Measurements from ENCODE around the gene SPG7.
A peak's percentile ranks its signal among the peaks of the same experiment; 100 is the strongest.

SPG7 gene

DNA sequence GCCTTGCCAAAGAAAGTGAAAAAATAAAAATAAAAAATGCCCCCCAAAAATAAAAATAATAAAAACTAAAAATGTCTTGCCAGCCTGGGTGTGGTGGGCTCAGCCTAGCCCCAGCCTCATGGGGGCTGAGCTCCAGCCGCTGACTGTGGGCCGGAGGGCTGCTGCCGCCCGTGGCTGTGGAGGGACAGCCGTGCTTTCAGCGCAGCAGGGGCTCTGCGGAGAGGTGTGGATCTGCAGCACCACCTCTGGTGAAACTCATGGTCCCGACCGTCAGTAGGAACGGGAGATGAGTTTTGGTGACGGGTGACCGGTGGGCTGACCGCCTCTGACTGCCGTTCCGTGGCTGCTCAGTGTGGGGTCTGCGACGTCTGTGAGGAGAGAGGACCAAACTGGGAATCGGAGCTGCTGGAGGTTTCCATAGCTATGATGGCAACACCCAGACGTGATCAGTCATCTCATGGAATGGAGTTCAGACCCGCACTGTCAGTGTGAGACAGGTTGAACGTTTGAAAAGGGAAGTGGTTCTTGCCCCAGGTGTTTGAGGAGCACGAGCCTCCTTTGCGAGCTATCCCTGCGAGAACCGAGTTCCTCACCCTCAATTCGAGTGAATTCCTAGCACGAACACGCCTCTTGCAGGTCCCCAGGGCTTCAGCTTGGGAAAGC, 40.3 kb downstream of the SPG7 start:
- DNase-seq = no peak

GRCh38 chr16:89549007-89549700, 41.0 kb downstream of the SPG7 start:
- DNase-seq = no peak

DNA sequence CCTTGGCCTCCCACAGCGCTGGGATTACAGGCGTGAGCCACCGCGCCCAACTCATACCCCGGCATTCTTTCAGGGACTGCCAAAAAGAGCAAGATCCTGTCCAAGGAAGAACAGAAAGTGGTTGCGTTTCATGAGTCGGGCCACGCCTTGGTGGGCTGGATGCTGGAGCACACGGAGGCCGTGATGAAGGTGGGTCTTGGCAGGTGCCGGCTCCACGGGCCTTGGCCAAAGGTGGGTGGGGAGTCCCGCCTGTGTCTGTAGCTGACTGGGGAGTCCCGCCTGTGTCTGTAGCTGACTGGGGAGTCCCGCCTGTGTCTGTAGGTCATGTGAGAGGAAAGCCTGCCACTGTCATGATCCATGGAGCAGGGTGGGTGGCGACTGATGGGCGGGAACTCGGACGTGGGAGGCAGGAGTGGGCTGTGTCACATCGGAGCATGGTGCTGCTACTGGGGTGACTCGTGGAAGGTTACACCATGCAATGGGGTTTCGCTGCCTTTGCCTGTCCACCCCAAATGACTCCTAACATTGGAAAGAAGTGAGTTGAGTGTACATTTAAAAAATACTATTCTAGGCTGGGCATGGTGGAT, 42.3 kb downstream of the SPG7 start:
- no peak for DNase-seq

DNA sequence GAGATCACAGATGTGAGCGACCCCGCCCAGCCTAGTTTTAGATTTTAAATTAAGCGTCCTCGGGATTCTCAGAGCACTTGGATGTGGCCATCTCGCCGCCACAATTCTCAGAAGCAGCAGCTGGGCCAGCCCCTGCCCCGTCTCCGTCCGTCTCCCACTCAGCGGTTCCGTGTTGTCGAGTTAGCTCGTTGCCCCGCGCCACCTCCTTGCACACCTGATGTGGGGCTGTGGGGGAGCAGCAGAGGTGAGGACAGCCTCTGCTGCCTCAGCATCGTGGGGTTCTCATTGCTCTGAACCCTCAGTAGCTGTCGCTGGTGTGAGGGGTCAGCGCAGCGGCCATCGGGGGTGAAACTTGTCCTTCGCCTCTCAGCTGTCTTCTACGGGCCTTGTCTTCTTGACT, 44.1 kb downstream of the SPG7 start:
- no peak for DNase-seq

GRCh38 chr16:89552913-89553312, 44.7 kb downstream of the SPG7 start:
- DNase-seq = no peak

- no peak for DNase-seq
Measured at GRCh38 chr16:89553733-89554132, 45.5 kb downstream of the SPG7 start.

DNA sequence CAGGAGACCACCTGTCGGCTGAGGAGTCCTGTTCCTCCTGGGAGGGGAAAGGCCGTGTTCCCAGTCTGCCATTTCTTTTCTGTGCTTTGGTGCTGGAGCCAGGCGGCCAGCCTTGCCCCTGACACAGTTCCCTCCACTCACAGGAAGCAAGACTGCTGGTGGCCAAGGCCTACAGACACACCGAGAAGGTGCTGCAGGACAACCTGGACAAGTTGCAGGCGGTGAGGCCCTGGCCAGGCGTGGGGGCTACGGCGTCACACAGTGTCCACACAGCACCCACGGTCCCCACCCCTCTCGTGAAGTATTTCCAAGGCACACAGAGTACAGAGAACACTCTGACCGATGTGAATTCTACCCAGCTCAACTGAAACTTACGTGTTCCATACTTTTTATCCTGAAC, 46.1 kb downstream of the SPG7 start:
- DNase-seq = no peak

DNA sequence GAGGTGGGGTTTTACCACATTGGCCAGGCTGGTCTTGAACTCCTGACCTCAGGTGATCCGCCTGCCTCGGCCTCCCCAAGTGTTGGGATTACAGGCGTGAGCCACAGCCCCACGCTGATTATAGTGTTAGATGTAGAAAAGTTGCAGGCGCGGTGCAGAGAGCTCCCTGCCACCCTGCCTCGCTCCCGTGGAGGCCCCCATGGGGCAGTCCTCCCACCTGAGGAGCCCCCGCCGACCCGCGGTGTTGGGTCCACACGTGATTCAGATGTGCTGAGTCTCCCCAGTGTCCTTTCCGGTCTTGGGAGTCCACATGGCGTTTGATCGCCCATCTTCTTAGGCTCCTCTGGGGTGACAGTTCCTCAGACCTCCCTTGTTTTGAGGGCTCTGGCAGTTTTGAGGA, 47.1 kb downstream of the SPG7 start:
- no peak for DNase-seq

DNA sequence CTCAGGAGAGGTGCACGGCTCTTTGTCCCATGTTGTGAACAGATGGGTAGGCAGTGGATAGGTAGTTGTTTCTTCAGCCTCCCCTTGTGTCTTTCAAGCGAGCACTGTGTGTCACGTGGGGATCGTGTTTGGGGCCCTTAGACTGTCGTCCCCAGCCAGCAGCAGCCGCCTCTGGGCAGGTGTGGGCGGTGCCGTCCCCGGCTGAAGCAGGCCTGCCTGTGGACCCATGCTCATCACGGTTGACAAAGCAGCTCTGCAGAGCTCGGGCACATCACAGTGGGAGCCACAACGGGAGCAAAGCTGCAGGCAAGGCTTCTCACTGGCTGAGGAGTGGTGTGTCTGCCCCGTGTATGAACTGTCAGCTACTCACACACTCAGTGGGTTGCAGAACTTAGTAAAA, 47.6 kb downstream of the SPG7 start:
- no peak for DNase-seq

- no peak for DNase-seq
Measured at GRCh38 chr16:89556750-89557689, 48.8 kb downstream of the SPG7 start.

DNA sequence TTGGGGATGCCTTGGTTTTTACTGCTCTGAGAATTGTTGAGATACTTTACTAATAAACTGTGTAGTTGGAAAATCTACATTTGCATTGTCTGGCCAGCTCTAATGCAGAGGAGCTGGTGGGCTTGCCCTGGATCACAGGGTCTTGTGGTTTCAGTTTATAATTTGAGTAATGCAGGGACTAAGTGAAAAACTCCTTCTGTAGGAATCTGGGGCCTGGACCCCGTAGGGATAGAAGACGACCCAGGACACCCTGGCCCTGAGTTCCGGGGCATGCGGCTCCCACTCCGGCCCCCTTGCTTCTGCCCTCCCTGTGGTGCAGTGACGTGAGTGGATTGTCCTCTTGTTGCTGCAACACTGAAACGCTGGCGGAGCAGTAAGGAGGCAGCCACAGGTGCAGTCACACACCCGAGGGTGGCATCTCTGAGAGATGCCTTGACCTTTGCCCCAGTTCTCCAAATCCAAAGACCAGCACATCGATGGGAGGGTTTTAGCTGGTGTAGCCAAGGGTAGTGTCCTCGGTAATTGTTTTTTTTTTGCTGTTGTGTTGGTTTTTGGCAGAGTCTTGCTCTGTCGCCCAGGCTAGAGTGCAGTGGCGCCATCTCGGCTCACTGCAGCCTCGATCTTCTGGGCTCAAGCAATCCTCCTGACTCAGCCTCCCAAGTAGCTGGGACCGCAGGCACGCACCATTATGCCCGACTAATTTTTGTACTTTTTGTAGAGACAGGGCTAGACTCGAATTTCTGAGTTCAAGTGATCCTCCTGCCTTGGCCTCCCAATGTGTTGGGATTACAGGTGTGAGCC, 49.7 kb downstream of the SPG7 start:
- no peak for DNase-seq

- DNase-seq = peak; percentile 88
Measured at GRCh38 chr16:89560378-89561141, 52.4 kb downstream of the SPG7 start, which contains the start of gene RPL13. Gene RPL13 (plus strand): TSS chr16:89560682. CDS start chr16:89560960, 278 bp downstream.

DNA sequence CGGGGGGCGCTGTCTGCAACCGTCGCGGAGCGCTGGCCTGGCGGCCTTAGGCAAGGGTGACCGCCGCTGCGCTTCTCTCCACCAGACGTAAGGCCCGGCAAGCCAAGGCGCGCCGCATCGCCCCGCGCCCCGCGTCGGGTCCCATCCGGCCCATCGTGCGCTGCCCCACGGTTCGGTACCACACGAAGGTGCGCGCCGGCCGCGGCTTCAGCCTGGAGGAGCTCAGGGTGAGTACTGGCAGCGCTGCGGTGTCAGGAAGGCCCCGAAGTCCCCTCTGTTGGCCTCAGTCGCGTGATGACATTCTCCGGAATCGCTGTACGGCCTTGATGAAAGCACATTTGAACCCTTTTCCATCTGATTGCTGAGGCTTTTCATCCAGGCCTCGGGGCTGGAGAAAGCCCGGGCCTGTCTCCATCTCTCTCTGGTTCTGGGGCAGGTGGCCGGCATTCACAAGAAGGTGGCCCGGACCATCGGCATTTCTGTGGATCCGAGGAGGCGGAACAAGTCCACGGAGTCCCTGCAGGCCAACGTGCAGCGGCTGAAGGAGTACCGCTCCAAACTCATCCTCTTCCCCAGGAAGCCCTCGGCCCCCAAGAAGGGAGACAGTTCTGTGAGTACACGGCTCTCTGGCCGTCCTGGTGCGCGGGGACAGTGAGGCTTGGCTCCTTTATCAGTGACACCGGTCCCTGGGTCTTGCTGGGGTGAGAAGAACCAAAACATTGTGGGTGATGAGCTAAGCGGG, 53.1 kb downstream of the SPG7 start:
- no peak for DNase-seq

DNA sequence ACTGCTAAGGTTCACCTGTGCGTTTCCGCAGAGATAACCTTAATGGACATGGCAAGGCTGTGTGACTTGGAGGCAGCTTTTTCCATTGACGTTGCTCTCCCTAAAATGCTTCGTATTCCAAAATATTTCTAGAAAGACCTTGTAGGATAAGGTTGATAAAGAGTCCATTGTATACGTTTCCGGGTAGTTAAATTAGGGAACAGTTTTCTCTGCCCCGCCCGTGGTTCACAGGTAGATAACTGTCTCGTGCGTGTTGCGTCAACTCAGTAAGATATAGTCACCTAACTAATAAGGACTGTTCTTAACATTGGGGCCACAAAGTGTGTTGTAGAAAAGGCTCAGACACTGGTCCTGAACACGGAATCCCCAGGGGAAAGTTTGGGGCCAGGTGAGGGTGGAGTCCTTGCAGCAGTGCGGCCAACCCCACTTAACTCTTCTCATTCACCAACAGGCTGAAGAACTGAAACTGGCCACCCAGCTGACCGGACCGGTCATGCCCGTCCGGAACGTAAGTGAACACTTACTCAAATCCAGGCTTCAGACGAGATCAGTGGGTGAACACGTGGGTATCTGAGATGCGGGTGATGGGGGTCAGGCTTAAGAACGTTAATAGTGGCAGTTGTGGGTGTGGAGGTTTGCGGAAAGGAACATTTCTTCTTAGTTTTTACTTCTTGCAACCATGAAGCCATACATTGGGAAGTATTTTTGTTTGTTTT, 53.8 kb downstream of the SPG7 start:
- no peak for DNase-seq

- DNase-seq = no peak
Measured at GRCh38 chr16:89562939-89563338, 54.7 kb downstream of the SPG7 start.

- no peak for DNase-seq
Measured at GRCh38 chr16:89563639-89564392, 55.6 kb downstream of the SPG7 start.

GRCh38 chr16:89564476-89565255, 56.5 kb downstream of the SPG7 start:
- no peak for DNase-seq

DNA sequence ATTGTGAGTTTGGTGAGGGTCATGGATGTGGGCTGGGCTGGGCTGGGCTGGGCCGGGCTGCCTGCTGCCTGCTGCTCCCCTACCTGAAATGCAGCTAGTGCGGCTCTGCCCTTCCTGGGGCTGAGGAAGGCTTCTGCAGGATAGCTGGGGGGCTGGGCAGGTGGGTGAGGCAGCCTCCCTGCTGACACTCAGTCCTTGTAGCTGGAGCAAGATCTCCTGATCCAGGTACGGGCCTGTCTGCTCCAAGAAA, 57.0 kb downstream of the SPG7 start:
- no peak for DNase-seq
